Measurements from ENCODE around the gene PRIMA1.

- TF ChIP-seq CTCF (IDR thresholded peaks at IDR 0.05; ENCODE audit: low read depth, low read length, poor library complexity, severe bottlenecking): no peak
- no peak for TF ChIP-seq EZH2phosphoT487 (IDR thresholded peaks at IDR 0.05; ENCODE audit: borderline replicate concordance, low read length)
Measured at GRCh38 chr14:93705513-93706156, 82.7 kb downstream of the PRIMA1 start.
